ENCODE measurements around the gene RIMBP3C. TPM values are rescaled to one million over a fixed set of nuclear protein-coding genes. Genes with fewer than 3 reads are reported as not detected.
"Not testable (repeated sequence)": the region's sequence is repeated elsewhere in the genome, so short reads cannot be mapped to it uniquely, and the experiment has no call there.

RIMBP3C gene
- total RNA-seq, 1 donor from 2014 or later, result 0.08 TPM

- intact Hi-C loops (cut with micrococcal nuclease), result not testable (repeated sequence)
Observed at GRCh38 chr22:21549558-21549957, 1.7 kb downstream of the RIMBP3C start.

DNA sequence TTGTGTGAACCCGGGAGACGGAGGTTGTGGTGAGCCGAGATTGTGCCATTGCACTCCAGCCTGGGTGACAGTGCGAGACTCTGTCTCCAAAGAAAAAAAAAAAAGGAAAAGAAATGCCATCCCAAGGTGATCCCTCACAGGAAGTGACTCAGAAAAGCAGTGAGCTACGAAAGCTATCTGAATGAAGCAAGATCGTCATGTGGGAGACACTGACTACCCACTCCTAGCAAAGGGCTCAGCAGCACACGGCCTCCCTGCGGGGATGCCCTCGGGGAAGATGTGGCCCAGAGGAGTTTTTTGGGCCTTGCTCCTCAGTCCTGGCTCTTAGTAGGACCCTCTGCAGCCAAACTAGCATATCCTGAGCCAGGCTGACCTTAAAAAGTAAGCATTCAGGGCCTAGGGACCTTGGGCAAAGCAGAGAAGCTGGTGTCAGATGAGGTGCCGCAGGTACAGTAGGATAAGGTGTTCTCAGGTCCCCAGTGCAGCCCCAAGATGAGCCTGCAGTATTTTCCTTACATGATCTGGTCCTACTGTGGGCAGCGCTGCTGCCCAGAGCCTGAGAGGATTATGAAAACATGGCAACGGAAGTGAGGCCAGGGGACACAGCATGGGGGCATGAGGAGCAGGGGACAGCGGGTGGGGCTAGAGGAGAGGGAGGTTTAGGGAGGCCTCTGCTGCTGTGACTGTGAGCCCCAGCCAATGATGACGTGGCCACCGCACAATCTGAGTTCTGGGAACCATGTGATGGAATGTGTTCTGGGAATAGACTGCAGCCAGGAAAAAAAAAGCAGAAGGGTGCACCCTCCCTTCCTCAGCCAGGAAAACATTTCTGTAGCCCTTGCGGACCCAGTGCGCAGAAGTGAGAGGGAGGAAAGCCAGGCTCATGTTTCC is 6.6 kb downstream of the RIMBP3C start:
- H3K9me3 ChIP-seq (replicated peaks); H3K36me3 ChIP-seq; intact Hi-C loops (cut with micrococcal nuclease); DNase-seq; H3K27ac ChIP-seq (replicated peaks); H3K27me3 ChIP-seq (ENCODE audit: low read depth); H3K4me3 ChIP-seq; H3K4me1 ChIP-seq: not testable (repeated sequence)

More at GRCh38 chr22:21549558-21549957, 1.7 kb downstream of the RIMBP3C start:
- not testable (repeated sequence) for H3K4me3 ChIP-seq; H3K36me3 ChIP-seq; DNase-seq; H3K27me3 ChIP-seq (ENCODE audit: low read depth); H3K9me3 ChIP-seq (replicated peaks); H3K27ac ChIP-seq (replicated peaks); H3K4me1 ChIP-seq

GRCh38 chr22:21539862-21540261 is 11.4 kb downstream of the RIMBP3C start:
- intact Hi-C loops (cut with micrococcal nuclease); DNase-seq: not testable (repeated sequence)

DNA sequence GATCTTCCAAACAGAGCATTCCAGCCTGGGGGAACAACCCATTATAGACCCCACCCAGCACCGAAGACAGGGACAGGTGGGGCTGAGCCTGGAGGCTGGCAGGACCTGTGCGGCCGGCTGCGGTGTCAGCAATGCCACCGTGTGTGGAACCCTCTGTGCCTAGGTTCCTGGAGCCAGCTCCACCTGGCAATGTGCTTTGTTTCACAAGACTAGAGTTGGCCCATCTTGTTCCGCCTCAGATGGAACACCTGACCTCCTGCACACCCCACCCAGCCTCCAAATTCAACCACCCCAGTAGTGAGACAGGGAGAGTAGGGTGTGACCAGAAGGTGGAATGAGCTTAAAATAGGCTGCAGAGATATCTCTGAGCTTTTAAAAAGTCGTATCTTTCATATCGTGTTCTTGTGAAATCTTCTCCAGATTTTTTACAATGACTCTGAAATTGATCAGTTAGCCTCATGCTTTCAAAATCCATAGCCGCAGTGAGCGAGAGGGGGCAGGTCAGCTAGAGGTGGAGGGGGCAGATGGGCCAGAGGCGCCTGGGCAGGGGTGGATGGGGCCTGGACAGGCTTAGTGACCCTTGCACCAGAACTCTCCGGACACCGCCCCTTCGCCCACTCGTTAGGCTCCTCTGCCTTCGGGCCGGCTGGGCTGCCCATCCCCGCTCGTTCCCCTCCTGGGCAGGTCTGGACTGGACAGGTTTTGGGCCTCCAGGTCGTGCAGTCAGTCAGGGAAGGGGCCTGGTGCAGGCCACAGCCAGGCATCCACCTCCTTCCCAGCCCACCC is 18.2 kb downstream of the RIMBP3C start:
- H3K36me3 ChIP-seq; H3K4me3 ChIP-seq; H3K9me3 ChIP-seq (replicated peaks); intact Hi-C loops (cut with micrococcal nuclease); H3K27me3 ChIP-seq (ENCODE audit: low read depth); DNase-seq; H3K27ac ChIP-seq (replicated peaks); H3K4me1 ChIP-seq: not testable (repeated sequence)

More at GRCh38 chr22:21539862-21540261, 11.4 kb downstream of the RIMBP3C start:
- H3K4me3 ChIP-seq; H3K27me3 ChIP-seq (ENCODE audit: low read depth); H3K36me3 ChIP-seq; H3K4me1 ChIP-seq; H3K27ac ChIP-seq (replicated peaks); H3K9me3 ChIP-seq (replicated peaks): not testable (repeated sequence)

DNA sequence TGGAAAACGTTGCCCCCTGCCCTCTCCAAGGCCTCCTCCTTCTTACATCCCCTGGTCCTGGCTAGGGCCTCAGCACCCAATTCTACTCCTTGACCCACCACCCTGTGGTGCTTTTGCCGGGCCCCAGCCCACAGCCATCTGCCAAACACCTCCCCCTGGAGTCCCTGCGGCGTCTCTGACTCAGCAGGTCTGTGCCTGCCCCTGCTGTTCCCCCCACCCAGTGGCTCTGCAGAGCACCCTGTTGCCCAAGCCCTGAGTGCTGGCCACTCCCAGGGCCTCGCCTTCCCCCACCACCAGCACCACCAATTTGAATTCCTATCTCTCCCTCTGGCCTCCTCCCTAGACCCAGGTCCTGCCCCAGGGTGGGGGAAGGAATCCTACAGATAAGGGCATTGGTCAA is 19.7 kb downstream of the RIMBP3C start:
- H3K4me1 ChIP-seq; intact Hi-C loops (cut with micrococcal nuclease); H3K36me3 ChIP-seq; H3K4me3 ChIP-seq; H3K9me3 ChIP-seq (replicated peaks); DNase-seq; H3K27me3 ChIP-seq (ENCODE audit: low read depth); H3K27ac ChIP-seq (replicated peaks): not testable (repeated sequence)

DNA sequence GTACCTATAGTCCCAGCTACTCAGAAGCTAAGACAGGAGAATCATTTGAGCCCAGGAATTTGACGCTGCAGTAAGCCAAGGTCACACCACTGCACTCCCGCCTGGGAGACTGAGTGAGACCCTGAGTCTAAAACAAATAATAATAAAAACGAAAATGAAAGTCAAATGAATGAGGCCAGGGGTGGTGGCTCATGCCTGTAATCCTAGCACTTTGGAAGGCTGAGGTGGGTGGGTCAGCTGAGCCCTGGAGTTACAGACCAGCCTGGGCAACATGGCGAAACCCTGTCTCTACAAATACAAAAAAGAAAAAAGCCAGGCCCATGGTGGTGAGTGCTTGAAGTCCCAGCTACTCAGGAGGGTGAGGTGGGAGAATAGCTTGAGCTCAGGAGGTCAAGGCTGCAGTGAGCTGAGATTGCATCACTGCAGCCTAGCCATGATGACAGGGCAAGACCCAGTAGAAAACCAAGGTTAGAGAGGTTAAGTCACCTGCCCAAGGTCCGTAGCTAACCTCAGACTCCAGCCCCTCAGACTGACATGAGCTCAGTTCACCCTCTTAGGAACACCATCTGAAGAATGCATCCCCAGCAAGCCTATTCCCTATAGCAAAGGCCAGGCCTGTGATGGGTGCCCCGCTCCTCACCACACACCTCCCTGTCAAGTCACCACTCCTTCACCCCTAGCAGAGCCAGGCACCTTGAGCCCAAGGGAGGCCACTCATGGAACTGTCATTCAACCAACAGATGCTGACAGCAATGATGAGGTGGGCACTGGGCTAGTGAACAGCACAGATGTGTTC is 24.4 kb downstream of the RIMBP3C start:
- H3K4me3 ChIP-seq; H3K27me3 ChIP-seq (ENCODE audit: low read depth); H3K36me3 ChIP-seq; H3K4me1 ChIP-seq; DNase-seq; H3K27ac ChIP-seq (replicated peaks); intact Hi-C loops (cut with micrococcal nuclease); H3K9me3 ChIP-seq (replicated peaks): not testable (repeated sequence)

DNA sequence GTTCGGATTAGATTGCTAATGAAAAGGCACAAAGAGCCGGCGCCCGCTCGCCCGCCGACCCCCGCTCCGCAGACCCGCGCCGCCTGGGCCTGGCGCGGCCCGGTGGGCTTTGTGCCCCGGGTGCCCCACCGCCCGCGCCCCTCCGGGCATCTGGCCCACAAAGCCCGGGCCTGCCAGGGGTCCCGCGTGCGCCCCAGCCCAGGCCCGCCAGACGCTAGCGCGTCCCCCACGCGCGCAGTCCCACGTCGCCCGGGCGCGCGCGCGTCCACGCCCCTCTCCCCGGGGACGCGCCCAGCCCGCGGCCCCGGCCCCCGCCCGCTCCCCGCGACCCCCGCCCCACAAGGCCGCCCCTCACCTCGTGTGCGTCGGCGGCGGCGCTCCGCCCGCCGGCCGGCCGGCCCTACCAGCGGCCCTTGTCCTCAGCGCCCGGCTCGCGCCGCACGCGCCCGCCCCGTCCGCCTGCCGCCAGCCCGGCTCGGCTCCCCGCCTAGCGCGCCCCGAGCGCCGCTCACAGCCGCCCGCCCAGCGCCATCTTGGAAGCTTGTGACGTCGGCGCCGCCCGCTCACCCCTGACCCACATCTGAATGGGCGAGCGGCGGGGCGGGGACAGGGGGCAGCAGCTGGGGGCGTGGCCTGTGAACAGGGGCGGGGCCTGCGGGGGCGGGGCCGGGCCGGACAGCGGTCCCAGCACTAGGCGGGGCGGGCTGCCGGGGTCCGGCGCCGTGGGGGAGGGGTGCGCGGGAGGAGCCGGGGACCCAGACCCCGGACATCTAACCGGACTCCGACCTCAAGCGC is 34.1 kb downstream of the RIMBP3C start:
- H3K27ac ChIP-seq (replicated peaks); DNase-seq; intact Hi-C loops (cut with micrococcal nuclease); H3K4me1 ChIP-seq; H3K4me3 ChIP-seq; H3K9me3 ChIP-seq (replicated peaks); H3K27me3 ChIP-seq (ENCODE audit: low read depth); H3K36me3 ChIP-seq: not testable (repeated sequence)

- H3K9me3 ChIP-seq (replicated peaks); H3K4me1 ChIP-seq; H3K4me3 ChIP-seq; H3K27ac ChIP-seq (replicated peaks); DNase-seq; H3K36me3 ChIP-seq; intact Hi-C loops (cut with micrococcal nuclease); H3K27me3 ChIP-seq (ENCODE audit: low read depth): not testable (repeated sequence)
Observed at GRCh38 chr22:21516522-21516921, 34.7 kb downstream of the RIMBP3C start.

DNA sequence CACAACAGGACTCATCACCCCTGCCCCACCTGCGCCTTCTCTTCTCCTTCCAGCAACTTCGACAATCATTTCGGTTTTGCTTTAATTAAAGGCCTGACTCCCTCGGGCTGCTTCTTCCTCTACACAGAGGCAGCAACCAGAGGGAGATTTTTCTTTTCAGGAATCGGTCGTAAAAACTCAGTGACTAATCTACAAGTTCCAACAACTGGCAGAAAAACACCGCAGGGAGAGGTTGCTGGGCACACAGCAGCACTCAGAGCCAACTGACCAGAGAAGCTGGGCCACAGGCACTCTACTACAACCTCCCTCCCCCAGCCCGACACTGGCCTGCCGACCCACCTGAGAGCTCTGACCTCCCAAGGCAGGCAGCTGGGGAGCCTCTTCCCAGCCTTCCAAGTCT is 36.0 kb downstream of the RIMBP3C start:
- intact Hi-C loops (cut with micrococcal nuclease); H3K9me3 ChIP-seq (replicated peaks); H3K36me3 ChIP-seq; H3K4me3 ChIP-seq; H3K27me3 ChIP-seq (ENCODE audit: low read depth); H3K27ac ChIP-seq (replicated peaks); DNase-seq; H3K4me1 ChIP-seq: not testable (repeated sequence)

DNA sequence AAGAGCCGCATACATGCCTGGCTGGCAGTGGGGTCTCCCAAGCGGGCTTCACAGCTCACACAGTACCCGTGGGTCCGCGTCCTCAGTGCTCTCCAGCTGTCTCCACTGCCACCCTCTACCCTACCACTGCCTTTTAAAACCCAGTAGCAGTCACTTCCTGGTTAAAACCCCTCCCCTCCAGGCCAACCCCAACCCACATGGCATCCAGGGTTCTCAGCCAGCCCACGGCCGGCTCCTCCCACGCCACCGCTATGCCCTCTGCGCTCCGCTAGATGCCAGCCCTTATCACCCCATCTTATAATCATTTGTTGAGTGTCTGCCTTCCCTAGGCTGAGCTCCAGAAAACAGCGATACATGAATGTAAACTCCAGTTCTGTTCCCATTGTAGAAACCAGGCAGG is 37.1 kb downstream of the RIMBP3C start:
- H3K27ac ChIP-seq (replicated peaks); H3K9me3 ChIP-seq (replicated peaks); H3K4me3 ChIP-seq; H3K36me3 ChIP-seq; intact Hi-C loops (cut with micrococcal nuclease); H3K4me1 ChIP-seq; H3K27me3 ChIP-seq (ENCODE audit: low read depth); DNase-seq: not testable (repeated sequence)

- H3K36me3 ChIP-seq; DNase-seq; H3K4me1 ChIP-seq; H3K4me3 ChIP-seq; intact Hi-C loops (cut with micrococcal nuclease); H3K27me3 ChIP-seq (ENCODE audit: low read depth); H3K27ac ChIP-seq (replicated peaks); H3K9me3 ChIP-seq (replicated peaks): not testable (repeated sequence)
Observed at GRCh38 chr22:21512022-21512421, 39.2 kb downstream of the RIMBP3C start.

DNA sequence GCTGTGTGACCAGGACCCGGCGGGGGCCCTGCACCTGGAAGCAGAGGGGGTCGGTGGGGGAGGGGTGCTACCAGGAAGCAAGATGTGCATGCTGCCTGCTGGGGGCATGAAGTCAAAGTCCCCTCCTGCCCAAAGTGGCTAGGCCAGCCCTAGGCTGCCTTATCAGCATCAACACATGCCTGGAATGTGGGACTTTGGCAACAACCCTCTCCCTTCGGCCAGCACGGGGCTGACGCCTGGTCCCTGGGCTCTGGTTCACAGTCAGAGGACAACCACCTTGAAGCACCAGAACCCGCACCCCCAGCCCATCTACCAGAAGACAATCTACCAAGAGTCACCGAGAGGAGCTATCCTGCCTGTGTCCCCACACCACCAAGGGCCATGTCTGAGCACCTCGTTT is 40.9 kb downstream of the RIMBP3C start:
- H3K4me3 ChIP-seq; H3K27me3 ChIP-seq (ENCODE audit: low read depth); H3K9me3 ChIP-seq (replicated peaks); H3K4me1 ChIP-seq; intact Hi-C loops (cut with micrococcal nuclease); H3K27ac ChIP-seq (replicated peaks); DNase-seq; H3K36me3 ChIP-seq: not testable (repeated sequence)
